GM23338 (cell line): Measurements from ENCODE around the gene NT5C2. TPM values are rescaled to one million over a fixed set of nuclear protein-coding genes. Genes with fewer than 3 reads are reported as not detected.

ENCODE experiments used
- ATAC-seq: fragments of 200-7000 bp; cut with Tn5 transposase; 3 replicates; pipeline ENCODE4 v1.9.1; 2020
- DNase-seq: peaks from one replicate; pipeline ENCODE4 v3.0.0-alpha.2; 2015; ENCODE audit warnings: low spot score
- H2AFZ ChIP-seq: fragments of 200-600 bp; sonication (generic); 2 replicates; pipeline ENCODE4 v1.8.0; 2016; ENCODE audit warnings: antibody characterized with exemption, mild to moderate bottlenecking, moderate library complexity
- H3F3A ChIP-seq: fragments of 200-600 bp; sonication (generic); replicated peaks from 2 replicates; pipeline ENCODE4 v1.8.0; 2017; ENCODE audit warnings: antibody characterized with exemption, mixed run types, low read depth
- H3K27ac ChIP-seq: fragments of 200-600 bp; sonication (generic); 2 replicates; pipeline ENCODE4 v1.6.1; 2016; ENCODE audit warnings: low read depth
- H3K27me3 ChIP-seq: fragments of 200-600 bp; sonication (generic); 2 replicates; pipeline ENCODE4 v1.8.0; 2016; ENCODE audit warnings: mild to moderate bottlenecking, mixed run types, moderate library complexity; ENCODE audit not compliant: insufficient read depth
- H3K36me3 ChIP-seq: fragments of 200-600 bp; sonication (generic); 2 replicates; pipeline ENCODE4 v1.8.0; 2016; ENCODE audit warnings: mild to moderate bottlenecking; ENCODE audit not compliant: insufficient read depth
- H3K4me1 ChIP-seq: fragments of 200-600 bp; sonication (generic); 2 replicates; pipeline ENCODE4 v1.8.0; 2016; ENCODE audit warnings: mild to moderate bottlenecking, moderate library complexity; ENCODE audit not compliant: insufficient read depth
- H3K4me2 ChIP-seq: fragments of 200-600 bp; sonication (generic); 2 replicates; pipeline ENCODE4 v1.7.1; 2017; ENCODE audit warnings: mixed run types
- H3K4me3 ChIP-seq: fragments of 200-600 bp; sonication (generic); 2 replicates; pipeline ENCODE4 v1.6.1; 2016; ENCODE audit warnings: mixed run types
- H3K79me2 ChIP-seq: fragments of 200-600 bp; sonication (generic); replicated peaks from 2 replicates; pipeline ENCODE4 v1.8.0; 2017; ENCODE audit warnings: mild to moderate bottlenecking; ENCODE audit not compliant: insufficient read depth
- H3K9me2 ChIP-seq: fragments of 200-600 bp; sonication (generic); 2 replicates; pipeline ENCODE4 v1.8.0; 2017; ENCODE audit not compliant: insufficient read depth
- H4K20me1 ChIP-seq: fragments of 200-600 bp; sonication (generic); replicated peaks from 2 replicates; pipeline ENCODE4 v1.8.0; 2017; ENCODE audit warnings: mild to moderate bottlenecking; ENCODE audit not compliant: insufficient read depth
- H3K27ac Mint-ChIP-seq: 2 replicates; pipeline ENCODE4 v1.8.0; 2020; ENCODE audit warnings: inconsistent platforms, mild to moderate bottlenecking, moderate library complexity, mixed read lengths
- H3K27me3 Mint-ChIP-seq: 3 replicates; pipeline ENCODE4 v1.8.0; 2022; ENCODE audit warnings: low read depth, mild to moderate bottlenecking, moderate library complexity, mixed read lengths, inconsistent platforms; ENCODE audit not compliant: insufficient read depth, poor library complexity
- H3K36me3 Mint-ChIP-seq: 3 replicates; pipeline ENCODE4 v1.8.0; 2021; ENCODE audit warnings: low read depth, mild to moderate bottlenecking, inconsistent platforms, moderate library complexity, mixed read lengths
- H3K4me1 Mint-ChIP-seq: 3 replicates; pipeline ENCODE4 v1.8.0; 2020; ENCODE audit warnings: mild to moderate bottlenecking, inconsistent platforms, mixed read lengths
- H3K4me3 Mint-ChIP-seq: 3 replicates; pipeline ENCODE4 v1.8.0; 2021; ENCODE audit warnings: moderate library complexity, mild to moderate bottlenecking, inconsistent platforms, mixed read lengths
- H3K9me3 Mint-ChIP-seq: 3 replicates; pipeline ENCODE4 v1.8.0; 2020; ENCODE audit warnings: moderate library complexity, mild to moderate bottlenecking, inconsistent platforms, mixed read lengths
- CREB1 ChIP-seq: fragments of 250-450 bp; sonication (Bioruptor Pico); IDR thresholded peaks from 2 replicates; pipeline ENCODE4 v1.5.0; 2020; ENCODE audit warnings: low read depth, mild to moderate bottlenecking, moderate library complexity
- EZH2 ChIP-seq: fragments of 200-600 bp; sonication (generic); IDR thresholded peaks from one replicate; pipeline ENCODE4 v1.8.0; 2017; ENCODE audit warnings: antibody characterized with exemption, mild to moderate bottlenecking, low read depth; ENCODE audit not compliant: unreplicated experiment
- EZH2phosphoT487 ChIP-seq: fragments of 200-600 bp; sonication (generic); IDR thresholded peaks from one replicate; pipeline ENCODE4 v1.8.1; 2018; ENCODE audit warnings: antibody characterized with exemption; ENCODE audit not compliant: unreplicated experiment
- JUNB ChIP-seq: IDR thresholded peaks from one replicate; pipeline ENCODE4 v1.6.1; 2016; ENCODE audit warnings: antibody characterized with exemption; ENCODE audit not compliant: unreplicated experiment
- NANOG ChIP-seq: IDR thresholded peaks from 2 replicates; pipeline ENCODE4 v1.6.1; 2016; ENCODE audit warnings: antibody characterized with exemption, borderline replicate concordance
- POLR2AphosphoS5 ChIP-seq: IDR thresholded peaks from 2 replicates; pipeline ENCODE4 v1.6.1; 2016; ENCODE audit warnings: antibody characterized with exemption, low read depth
- STAT1 ChIP-seq: IDR thresholded peaks from one replicate; pipeline ENCODE4 v1.6.1; 2016; ENCODE audit warnings: antibody characterized with exemption; ENCODE audit not compliant: unreplicated experiment
- ZNF114 ChIP-seq: fragments of 250-450 bp; sonication (Bioruptor Pico); IDR thresholded peaks from 2 replicates; pipeline ENCODE4 v1.5.0; 2020; ENCODE audit warnings: mild to moderate bottlenecking, moderate library complexity
- ZNF331 ChIP-seq: fragments of 250-450 bp; sonication (Bioruptor Pico); IDR thresholded peaks from 2 replicates; pipeline ENCODE4 v1.5.0; 2020; ENCODE audit warnings: low read depth, mild to moderate bottlenecking, moderate library complexity
- polyA plus RNA-seq: library from polyadenylated mRNA; unstranded; fragments of >200 nt; fragmentation: Nextera tagmentation; extraction: Ambion mirVana; gene quantifications from 2 replicates; pipeline ENCODE4 v1.2.1, GENCODE V29; 2016
- total RNA-seq: library from RNA; depleted of rRNA; stranded (reverse); fragments of >200 nt; shearing (Covaris generic); gene quantifications from 2 replicates; pipeline ENCODE4 v1.2.3, GENCODE V29; 2014
- TF ChIP-seq, protein P1 (sequence below): IDR thresholded peaks from one replicate; pipeline ENCODE4 v1.6.1; 2018; ENCODE audit warnings: antibody characterized with exemption; ENCODE audit not compliant: unreplicated experiment
- TF ChIP-seq, protein P2 (sequence below), 2 experiments: fragments of 200-600 bp in 1 of 2; sonication (generic) in 1 of 2; conservative IDR thresholded peaks; 2 replicates each; pipeline versions ENCODE4 v1.5.1 to v1.6.1; 2016 to 2017; ENCODE audit warnings: antibody characterized with exemption in 2 of 2, low read depth in 2 of 2, mild to moderate bottlenecking in 2 of 2, moderate library complexity in 1 of 2
- TF ChIP-seq, protein P3 (sequence below): IDR thresholded peaks from 2 replicates; pipeline ENCODE4 v1.6.1; 2016; ENCODE audit warnings: antibody characterized with exemption

Gene NT5C2
- total and polyA plus RNA-seq, 2 experiments from 2014 or later, result 33.9 to 85.4 TPM

DNA sequence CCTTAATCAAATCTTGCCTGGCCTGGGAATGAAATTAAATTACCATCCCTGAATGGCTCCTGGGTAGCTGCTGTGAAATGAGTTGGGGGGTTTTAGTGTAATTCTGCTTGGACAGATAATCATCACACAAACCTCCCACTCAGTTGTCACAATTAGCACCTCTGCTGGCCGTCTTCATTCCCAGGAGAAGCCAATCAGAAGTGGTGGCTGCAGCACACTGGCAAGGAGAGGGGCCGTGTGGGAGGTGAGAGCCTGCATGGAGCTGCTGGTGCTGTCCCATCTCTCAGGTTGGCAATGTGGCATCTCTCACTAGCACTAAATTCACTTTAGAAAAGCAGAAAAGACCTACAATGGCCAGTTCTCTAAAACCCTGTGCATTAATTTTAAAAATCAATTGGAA, 92.5 kb downstream of the NT5C2 start:
- Histone ChIP-seq H3K4me2 (no peak overlapping the region), H3K4me3 (no peak overlapping the region), H3K36me3 (peaks cover 24% of the 10 kb centered on the region), H4K20me1 (0 out of 2 replicates have a peak, but pooled peaks cover 2% of the 10 kb centered on the region), H3F3A (no peaks in the 10 kb centered on the region), H3K79me2 (no peaks in the 10 kb centered on the region), H2AFZ (no peak overlapping the region), H3K27ac (no peak overlapping the region), H3K4me1 (peaks cover 7% of the 10 kb centered on the region; the same call in 1 of the 2 replicates), H3K27me3 (no peaks in the 10 kb centered on the region), H3K9me2 (no peaks in the 10 kb centered on the region)
- no peak overlapping the region for H3K27ac Mint-ChIP-seq
- no peak for ATAC-seq
- H3K36me3 Mint-ChIP-seq, result peaks cover 23% of the 10 kb centered on the region; the same call in 2 of the 3 replicates
- TF ChIP-seq STAT1, result no peak
- TF ChIP-seq, protein P1, sequence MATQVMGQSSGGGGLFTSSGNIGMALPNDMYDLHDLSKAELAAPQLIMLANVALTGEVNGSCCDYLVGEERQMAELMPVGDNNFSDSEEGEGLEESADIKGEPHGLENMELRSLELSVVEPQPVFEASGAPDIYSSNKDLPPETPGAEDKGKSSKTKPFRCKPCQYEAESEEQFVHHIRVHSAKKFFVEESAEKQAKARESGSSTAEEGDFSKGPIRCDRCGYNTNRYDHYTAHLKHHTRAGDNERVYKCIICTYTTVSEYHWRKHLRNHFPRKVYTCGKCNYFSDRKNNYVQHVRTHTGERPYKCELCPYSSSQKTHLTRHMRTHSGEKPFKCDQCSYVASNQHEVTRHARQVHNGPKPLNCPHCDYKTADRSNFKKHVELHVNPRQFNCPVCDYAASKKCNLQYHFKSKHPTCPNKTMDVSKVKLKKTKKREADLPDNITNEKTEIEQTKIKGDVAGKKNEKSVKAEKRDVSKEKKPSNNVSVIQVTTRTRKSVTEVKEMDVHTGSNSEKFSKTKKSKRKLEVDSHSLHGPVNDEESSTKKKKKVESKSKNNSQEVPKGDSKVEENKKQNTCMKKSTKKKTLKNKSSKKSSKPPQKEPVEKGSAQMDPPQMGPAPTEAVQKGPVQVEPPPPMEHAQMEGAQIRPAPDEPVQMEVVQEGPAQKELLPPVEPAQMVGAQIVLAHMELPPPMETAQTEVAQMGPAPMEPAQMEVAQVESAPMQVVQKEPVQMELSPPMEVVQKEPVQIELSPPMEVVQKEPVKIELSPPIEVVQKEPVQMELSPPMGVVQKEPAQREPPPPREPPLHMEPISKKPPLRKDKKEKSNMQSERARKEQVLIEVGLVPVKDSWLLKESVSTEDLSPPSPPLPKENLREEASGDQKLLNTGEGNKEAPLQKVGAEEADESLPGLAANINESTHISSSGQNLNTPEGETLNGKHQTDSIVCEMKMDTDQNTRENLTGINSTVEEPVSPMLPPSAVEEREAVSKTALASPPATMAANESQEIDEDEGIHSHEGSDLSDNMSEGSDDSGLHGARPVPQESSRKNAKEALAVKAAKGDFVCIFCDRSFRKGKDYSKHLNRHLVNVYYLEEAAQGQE, result no peak
- no peak for TF ChIP-seq CREB1 (CRISPR knock-in tag)
- TF ChIP-seq, protein P2, sequence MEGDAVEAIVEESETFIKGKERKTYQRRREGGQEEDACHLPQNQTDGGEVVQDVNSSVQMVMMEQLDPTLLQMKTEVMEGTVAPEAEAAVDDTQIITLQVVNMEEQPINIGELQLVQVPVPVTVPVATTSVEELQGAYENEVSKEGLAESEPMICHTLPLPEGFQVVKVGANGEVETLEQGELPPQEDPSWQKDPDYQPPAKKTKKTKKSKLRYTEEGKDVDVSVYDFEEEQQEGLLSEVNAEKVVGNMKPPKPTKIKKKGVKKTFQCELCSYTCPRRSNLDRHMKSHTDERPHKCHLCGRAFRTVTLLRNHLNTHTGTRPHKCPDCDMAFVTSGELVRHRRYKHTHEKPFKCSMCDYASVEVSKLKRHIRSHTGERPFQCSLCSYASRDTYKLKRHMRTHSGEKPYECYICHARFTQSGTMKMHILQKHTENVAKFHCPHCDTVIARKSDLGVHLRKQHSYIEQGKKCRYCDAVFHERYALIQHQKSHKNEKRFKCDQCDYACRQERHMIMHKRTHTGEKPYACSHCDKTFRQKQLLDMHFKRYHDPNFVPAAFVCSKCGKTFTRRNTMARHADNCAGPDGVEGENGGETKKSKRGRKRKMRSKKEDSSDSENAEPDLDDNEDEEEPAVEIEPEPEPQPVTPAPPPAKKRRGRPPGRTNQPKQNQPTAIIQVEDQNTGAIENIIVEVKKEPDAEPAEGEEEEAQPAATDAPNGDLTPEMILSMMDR (conservative IDR thresholded peaks at IDR 0.05; ENCODE audit: low read depth in 2 of 2), result no peak
- no peak for TF ChIP-seq ZNF114 (CRISPR knock-in tag)
- TF ChIP-seq EZH2phosphoT487, result no peak
- no peak for TF ChIP-seq EZH2
- no peak for TF ChIP-seq JUNB
- TF ChIP-seq POLR2AphosphoS5, result no peak
- TF ChIP-seq NANOG, result no peak
- peaks cover 11% of the 10 kb centered on the region for H3K4me1 Mint-ChIP-seq
- H3K9me3 Mint-ChIP-seq, result no peaks in the 10 kb centered on the region
- no peaks in the 10 kb centered on the region for H3K27me3 Mint-ChIP-seq
- no peak for DNase-seq
- no peak overlapping the region for H3K4me3 Mint-ChIP-seq

DNA sequence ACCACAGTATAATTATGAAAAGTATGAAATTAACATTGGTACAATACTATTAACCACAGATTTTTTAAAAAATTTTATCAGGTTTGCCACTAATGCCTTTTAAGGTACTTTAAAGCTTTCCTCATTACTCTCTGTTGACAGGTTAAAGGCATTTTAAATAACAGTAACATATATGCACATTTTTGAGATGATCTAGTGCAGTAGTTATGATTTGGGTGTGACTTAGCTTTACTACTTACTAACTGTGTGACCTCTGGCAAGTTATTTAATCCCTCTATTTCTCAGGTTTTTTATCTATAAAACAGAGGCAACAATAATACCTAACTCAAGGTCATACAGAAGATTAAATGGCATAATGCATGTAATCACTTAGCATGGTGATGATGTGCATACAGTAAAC, 94.8 kb downstream of the NT5C2 start:
- Histone ChIP-seq H3K36me3 (peaks cover 39% of the 10 kb centered on the region), H2AFZ (no peak overlapping the region), H4K20me1 (0 out of 2 replicates have a peak, but pooled peaks cover 2% of the 10 kb centered on the region), H3K9me2 (no peaks in the 10 kb centered on the region), H3K4me2 (no peak overlapping the region), H3K79me2 (no peaks in the 10 kb centered on the region), H3K4me3 (no peak overlapping the region), H3K27me3 (no peaks in the 10 kb centered on the region), H3F3A (no peaks in the 10 kb centered on the region), H3K27ac (0 out of 2 replicates have a peak overlapping the region, but pooled peaks have one; percentile 3), H3K4me1 (peaks cover 7% of the 10 kb centered on the region; the same call in 1 of the 2 replicates)
- Mint-ChIP-seq H3K4me3 (no peak overlapping the region), H3K27me3 (no peaks in the 10 kb centered on the region), H3K9me3 (no peaks in the 10 kb centered on the region), H3K4me1 (peaks cover 11% of the 10 kb centered on the region), H3K27ac (no peak overlapping the region), H3K36me3 (peaks cover 37% of the 10 kb centered on the region)
- no peak for DNase-seq
- ATAC-seq, result no peak
- TF ChIP-seq POLR2AphosphoS5 (no peak), ZNF331 (CRISPR knock-in tag) (no peak), ZNF114 (CRISPR knock-in tag) (no peak), EZH2phosphoT487 (no peak), CREB1 (CRISPR knock-in tag) (no peak), EZH2 (no peak), JUNB (no peak)
- TF ChIP-seq, protein P3, sequence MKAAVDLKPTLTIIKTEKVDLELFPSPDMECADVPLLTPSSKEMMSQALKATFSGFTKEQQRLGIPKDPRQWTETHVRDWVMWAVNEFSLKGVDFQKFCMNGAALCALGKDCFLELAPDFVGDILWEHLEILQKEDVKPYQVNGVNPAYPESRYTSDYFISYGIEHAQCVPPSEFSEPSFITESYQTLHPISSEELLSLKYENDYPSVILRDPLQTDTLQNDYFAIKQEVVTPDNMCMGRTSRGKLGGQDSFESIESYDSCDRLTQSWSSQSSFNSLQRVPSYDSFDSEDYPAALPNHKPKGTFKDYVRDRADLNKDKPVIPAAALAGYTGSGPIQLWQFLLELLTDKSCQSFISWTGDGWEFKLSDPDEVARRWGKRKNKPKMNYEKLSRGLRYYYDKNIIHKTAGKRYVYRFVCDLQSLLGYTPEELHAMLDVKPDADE, result no peak
- TF ChIP-seq, protein P1, result no peak
